Urinary bladder (tissue), 4 donors: ENCODE results near the gene RACGAP1. TPM values are rescaled to one million over a fixed set of nuclear protein-coding genes. Genes with fewer than 3 reads are reported as not detected.

Experiments used
- DNase-seq: peaks from one replicate; pipeline ENCODE4 v3.0.0-alpha.2; 2015; ENCODE audit errors: extremely low spot score
- H3K27ac ChIP-seq: one replicate; pipeline ENCODE4 v1.5.1; 2013; ENCODE audit warnings: low read depth, mild to moderate bottlenecking, moderate library complexity
- H3K36me3 ChIP-seq: one replicate; pipeline ENCODE4 v1.6.1; 2013; ENCODE audit warnings: mild to moderate bottlenecking, moderate library complexity; ENCODE audit not compliant: insufficient read depth
- H3K4me1 ChIP-seq: one replicate; pipeline ENCODE4 v1.6.1; 2013; ENCODE audit warnings: mild to moderate bottlenecking, moderate library complexity; ENCODE audit not compliant: insufficient read depth
- H3K4me3 ChIP-seq: one replicate; pipeline ENCODE4 v1.5.1; 2013; ENCODE audit warnings: low read depth, low read length
- WGBS: extraction: QIAGEN DNeasy Blood & Tissue Kit; methylation state at CpG from one replicate; pipeline ENCODE4 v1.1.7; 2013; 5-methylcytosine and 5-hydroxymethylcytosine counted together
- polyA plus RNA-seq: library from polyadenylated mRNA; stranded (reverse); fragments of 200-250 nt; gene quantifications from one replicate; pipeline ENCODE4 v1.2.3, GENCODE V29; 2013
- total RNA-seq: library from RNA; depleted of rRNA; stranded (reverse); fragments of >200 nt; gene quantifications from one replicate; pipeline ENCODE4 v1.2.3, GENCODE V29; 2014
- donor health status: healthy with polysubstance abuse.
- donor health status: healthy.

Gene RACGAP1
- total and polyA plus RNA-seq, 2 donors = 10.6 to 40.0 TPM

DNA sequence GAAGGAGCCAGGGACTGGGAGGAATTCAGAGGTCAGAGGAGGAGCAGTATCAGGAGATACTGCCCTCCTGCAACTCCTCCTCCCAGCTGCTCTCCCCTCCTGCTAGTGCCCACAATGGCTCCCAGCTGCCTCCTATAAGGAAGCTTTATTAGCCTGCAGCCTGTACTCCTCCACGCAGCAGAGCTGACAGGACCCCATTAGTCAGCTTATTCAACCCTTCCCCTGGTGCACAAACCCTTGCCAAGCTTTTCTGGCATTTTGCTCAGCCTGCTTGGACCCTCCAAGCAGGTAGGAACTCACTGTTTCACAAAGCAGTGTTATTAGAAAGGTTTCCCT, 81.7 kb downstream of the RACGAP1 start:
- Histone ChIP-seq H3K4me1 (no peaks in the 10 kb centered on the region), H3K27ac (no peak overlapping the region), H3K36me3 (no peaks in the 10 kb centered on the region), H3K4me3 (no peak overlapping the region)
- DNase-seq = no peak
- 91% methylated on average over 1 of the region's 1 CpG for WGBS

- Histone ChIP-seq H3K4me3 (no peak overlapping the region), H3K36me3 (no peaks in the 10 kb centered on the region), H3K4me1 (no peaks in the 10 kb centered on the region), H3K27ac (no peak overlapping the region)
- no peak for DNase-seq
- WGBS = 79% methylated on average over 14 of the region's 14 CpGs
These were observed 82.2 kb downstream of the RACGAP1 start for GRCh38 chr12:49942921-49943624.

- 99% methylated on average over 3 of the region's 3 CpGs for WGBS
- no peak overlapping the region for H3K27ac ChIP-seq
These were observed 82.8 kb downstream of the RACGAP1 start for GRCh38 chr12:49942512-49942893.

DNA sequence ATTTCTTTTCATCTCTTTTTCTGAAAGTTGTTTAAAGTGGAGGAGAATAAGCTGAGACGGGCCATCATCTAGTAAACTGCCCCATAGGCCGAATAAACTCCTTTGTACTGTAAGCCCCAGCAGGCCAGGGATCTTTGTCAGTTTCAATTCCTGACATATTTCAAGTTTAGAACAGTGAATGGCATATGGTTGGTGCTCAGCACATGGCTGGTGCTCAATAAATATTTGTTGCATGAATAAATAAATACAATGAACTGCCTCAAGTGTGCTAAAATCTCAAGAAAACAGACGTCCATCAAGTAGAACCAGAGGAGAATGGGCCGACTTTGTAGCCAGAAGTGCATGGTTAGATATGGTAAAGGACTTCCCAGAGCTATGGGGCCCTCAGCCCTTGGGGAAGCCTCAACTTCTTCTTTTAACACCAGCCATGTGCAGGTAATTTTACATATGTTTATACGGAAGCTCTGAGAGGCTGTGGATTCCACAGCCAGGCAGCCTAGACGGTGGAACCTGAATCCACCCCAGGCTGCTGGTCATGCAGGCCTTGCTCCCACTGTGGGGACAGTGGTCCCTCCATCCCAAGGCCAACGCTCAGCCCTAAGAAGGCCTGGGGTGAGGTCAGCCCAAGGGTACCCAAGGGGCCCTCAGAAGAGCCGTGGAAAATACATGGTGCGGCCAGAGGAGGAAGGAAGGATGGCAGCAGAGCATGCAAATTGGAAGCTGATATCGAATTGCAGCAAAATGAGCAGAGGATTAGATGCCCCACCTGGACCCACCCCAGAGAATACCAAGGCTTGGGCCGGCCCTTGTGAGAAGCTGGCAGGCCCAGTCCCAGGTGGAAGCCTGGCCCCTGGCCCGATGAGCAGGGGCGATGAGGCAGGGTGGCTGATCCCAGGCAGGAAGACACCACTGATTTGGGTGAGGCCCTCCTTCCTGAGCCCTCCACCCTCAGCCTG, 83.5 kb downstream of the RACGAP1 start:
- no peaks in the 10 kb centered on the region for H3K36me3 ChIP-seq
- H3K27ac ChIP-seq = no peak overlapping the region
- no peak for DNase-seq
- WGBS = 86% methylated on average over 13 of the region's 13 CpGs
- H3K4me3 ChIP-seq = no peak overlapping the region
- H3K4me1 ChIP-seq = no peaks in the 10 kb centered on the region

More at GRCh38 chr12:49942512-49942893, 82.8 kb downstream of the RACGAP1 start:
- no peaks in the 10 kb centered on the region for H3K4me1 ChIP-seq
- H3K4me3 ChIP-seq = no peak overlapping the region
- no peaks in the 10 kb centered on the region for H3K36me3 ChIP-seq
- DNase-seq = no peak

DNA sequence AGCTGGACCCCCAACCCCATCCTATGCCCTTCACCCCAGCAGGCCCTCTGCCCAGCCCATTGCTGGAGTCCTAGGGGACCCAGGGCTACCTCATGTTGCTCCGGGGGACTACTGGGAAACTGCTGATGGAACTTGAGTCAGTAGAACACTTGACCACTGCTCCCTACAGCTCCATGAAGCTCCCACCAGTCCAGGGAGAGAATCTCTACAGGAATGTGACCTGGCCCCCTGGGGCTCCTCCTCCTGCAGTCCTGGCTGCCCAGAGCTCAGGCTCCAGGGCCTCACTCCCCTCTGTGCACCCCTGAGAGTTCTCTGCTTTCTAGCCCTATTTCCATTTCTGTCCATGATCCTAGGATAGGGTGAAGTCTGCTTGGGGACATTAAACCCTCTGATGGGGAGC, 85.6 kb downstream of the RACGAP1 start:
- H3K36me3 ChIP-seq = no peaks in the 10 kb centered on the region
- no peak for DNase-seq

GRCh38 chr12:49939307-49939706, 86.0 kb downstream of the RACGAP1 start:
- Histone ChIP-seq H3K36me3 (no peaks in the 10 kb centered on the region), H3K4me1 (no peaks in the 10 kb centered on the region), H3K27ac (no peak overlapping the region), H3K4me3 (no peak overlapping the region)
- no peak for DNase-seq

More for the DNA sequence above, 85.6 kb downstream of the RACGAP1 start:
- Histone ChIP-seq H3K4me3 (no peak overlapping the region), H3K4me1 (no peaks in the 10 kb centered on the region), H3K27ac (no peak overlapping the region)
- 100% methylated on average over 1 of the region's 1 CpG for WGBS

Other genes with a start within 250 kb of the RACGAP1 start
- 13.3 TPM for gene NCKAP5L, start 197.1 kb downstream of the RACGAP1 start, total RNA-seq
- 14.1 TPM for gene NCKAP5L, start 197.1 kb downstream of the RACGAP1 start, polyA plus RNA-seq
- 5.8 TPM for gene BCDIN3D, start 182.4 kb downstream of the RACGAP1 start, total RNA-seq
- gene BCDIN3D, start 182.4 kb downstream of the RACGAP1 start, polyA plus RNA-seq = 4.4 TPM
- gene FAIM2, start 121.6 kb downstream of the RACGAP1 start, total RNA-seq = 7.4 TPM
- gene FAIM2, start 121.6 kb downstream of the RACGAP1 start, polyA plus RNA-seq = 9.1 TPM
- not detected for gene AQP2, start 74.8 kb downstream of the RACGAP1 start, total RNA-seq
- gene AQP2, start 74.8 kb downstream of the RACGAP1 start, polyA plus RNA-seq = 0.04 TPM
- 1.4 TPM for gene AQP5, start 63.6 kb downstream of the RACGAP1 start, total RNA-seq
- 0.32 TPM for gene AQP5, start 63.6 kb downstream of the RACGAP1 start, polyA plus RNA-seq
- 0.26 TPM for gene AQP6, start 52.5 kb downstream of the RACGAP1 start, total RNA-seq
- gene AQP6, start 52.5 kb downstream of the RACGAP1 start, polyA plus RNA-seq = 0.08 TPM
- 2.7 TPM for gene ASIC1, start 32.1 kb upstream of the RACGAP1 start, total RNA-seq
- 5.4 TPM for gene ASIC1, start 32.1 kb upstream of the RACGAP1 start, polyA plus RNA-seq
- 30.2 TPM for gene SMARCD1, start 59.8 kb upstream of the RACGAP1 start, total RNA-seq
- gene SMARCD1, start 59.8 kb upstream of the RACGAP1 start, polyA plus RNA-seq = 31.2 TPM
- gene GPD1, start 78.5 kb upstream of the RACGAP1 start, total RNA-seq = 2.2 TPM
- gene GPD1, start 78.5 kb upstream of the RACGAP1 start, polyA plus RNA-seq = 16.0 TPM
- 30.5 TPM for gene COX14, start 86.7 kb upstream of the RACGAP1 start, total RNA-seq
- 135 TPM for gene COX14, start 86.7 kb upstream of the RACGAP1 start, polyA plus RNA-seq
- gene CERS5, start 141.9 kb upstream of the RACGAP1 start, total RNA-seq = 51.0 TPM
- 44.7 TPM for gene CERS5, start 141.9 kb upstream of the RACGAP1 start, polyA plus RNA-seq